GM19238 (cell line): Measurements from ENCODE around the gene UBE2J2.
"Not testable (repeated sequence)": the region's sequence is repeated elsewhere in the genome, so short reads cannot be mapped to it uniquely, and the experiment has no call there.

Experiments used
- DNase-seq: peaks from one replicate; pipeline ENCODE4 v3.0.0; 2011; ENCODE audit warnings: low spot score; ENCODE audit not compliant: insufficient read length

UBE2J2 gene

DNA sequence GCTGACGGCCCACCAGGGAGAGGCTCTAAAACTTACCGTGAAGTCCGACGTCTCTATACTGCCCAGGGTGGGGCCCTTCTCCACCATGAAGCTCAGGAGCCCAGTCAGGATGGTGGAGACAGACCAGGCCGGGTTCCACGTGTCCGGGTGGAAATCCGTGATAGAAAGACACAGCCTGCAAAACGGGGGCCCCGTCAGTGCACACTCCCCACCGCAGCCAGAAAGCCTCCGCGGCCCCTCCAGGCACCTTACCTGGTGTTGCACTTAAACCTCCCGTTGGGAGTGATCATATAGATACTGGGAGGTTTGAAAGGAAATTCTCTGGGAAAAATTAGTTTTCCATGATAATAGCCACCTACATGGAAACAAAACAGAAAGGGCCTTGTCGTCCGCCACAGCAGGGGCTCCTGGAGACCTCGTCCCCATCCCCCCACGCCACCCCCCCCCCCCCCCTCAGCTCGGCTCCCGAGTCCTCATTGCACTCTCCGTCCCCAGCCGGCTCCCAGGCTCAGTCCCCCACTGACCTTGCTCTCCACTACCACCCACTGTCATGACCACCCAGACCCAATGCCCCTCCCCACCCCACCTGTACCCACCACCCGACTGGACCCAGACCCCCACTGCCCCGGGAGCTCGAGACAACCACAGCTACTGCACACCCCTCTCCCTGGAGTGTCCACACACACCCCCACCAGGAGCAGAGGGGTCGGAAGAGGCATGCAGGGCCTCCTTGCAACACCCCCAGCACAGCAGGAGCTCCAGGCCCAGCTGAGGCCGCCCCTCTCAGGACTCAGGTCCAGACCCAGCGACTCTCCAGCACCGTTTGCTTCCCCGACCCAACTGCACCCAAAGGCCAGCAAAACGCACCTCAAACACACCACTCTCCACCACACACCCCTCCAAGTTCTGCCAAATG is 16.4 kb downstream of the UBE2J2 start:
- no peak for DNase-seq

DNA sequence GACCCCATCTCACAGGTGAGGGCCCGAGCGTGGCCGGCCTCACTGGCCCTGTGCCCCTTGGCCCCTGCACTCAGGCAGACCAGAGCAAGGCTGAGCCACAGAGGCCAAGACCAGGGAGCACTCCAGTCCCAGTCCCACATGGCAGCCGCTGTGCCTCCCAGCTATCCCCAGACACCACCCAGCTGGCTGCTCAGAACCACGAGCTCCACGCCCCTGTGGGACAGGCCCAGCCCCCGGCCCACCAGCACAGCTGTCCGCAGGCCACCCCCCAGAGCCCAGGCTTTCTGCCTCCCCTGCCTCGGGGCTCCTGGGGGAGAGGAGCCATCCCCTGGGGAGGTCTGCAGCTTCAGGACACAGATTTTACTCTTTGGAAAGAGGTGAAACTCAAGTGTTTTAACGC is 18.0 kb downstream of the UBE2J2 start:
- DNase-seq = no peak

DNA sequence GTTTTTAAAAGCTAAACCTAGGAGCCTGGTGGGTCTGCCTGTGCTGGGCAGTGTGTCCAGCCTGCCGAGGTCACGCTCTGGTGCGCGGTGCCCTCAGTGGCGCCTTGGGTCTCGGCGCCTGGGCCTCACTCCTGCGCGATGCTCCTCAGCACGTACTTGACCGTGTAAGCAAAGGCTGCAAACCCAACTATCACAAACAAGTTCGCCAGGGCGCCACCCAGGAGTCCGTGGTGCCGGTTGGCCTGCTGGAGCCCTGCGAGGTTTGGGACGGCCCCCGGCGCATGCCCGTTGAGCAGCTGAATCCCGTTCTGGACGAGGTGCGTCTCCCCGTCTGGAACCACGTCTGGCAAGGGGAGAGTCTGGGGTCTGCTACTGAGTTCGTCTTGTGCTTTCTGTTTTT is 18.6 kb downstream of the UBE2J2 start:
- no peak for DNase-seq

DNA sequence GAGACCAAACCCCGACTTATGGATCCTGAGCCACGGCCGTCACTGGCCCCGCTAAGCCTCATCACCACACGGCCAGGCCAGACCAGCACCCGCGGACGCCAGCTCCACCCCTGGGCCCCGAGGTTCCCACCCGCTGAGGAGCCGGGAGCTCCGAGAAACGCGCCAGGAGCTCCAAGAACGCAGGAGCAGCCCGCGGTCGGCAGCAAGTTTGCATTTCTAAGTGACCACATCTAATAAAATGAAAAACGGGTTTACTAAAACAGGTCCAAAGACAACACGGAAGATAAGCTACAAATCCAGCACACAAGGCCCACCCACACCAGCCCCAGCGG is 19.0 kb downstream of the UBE2J2 start:
- DNase-seq = no peak

DNA sequence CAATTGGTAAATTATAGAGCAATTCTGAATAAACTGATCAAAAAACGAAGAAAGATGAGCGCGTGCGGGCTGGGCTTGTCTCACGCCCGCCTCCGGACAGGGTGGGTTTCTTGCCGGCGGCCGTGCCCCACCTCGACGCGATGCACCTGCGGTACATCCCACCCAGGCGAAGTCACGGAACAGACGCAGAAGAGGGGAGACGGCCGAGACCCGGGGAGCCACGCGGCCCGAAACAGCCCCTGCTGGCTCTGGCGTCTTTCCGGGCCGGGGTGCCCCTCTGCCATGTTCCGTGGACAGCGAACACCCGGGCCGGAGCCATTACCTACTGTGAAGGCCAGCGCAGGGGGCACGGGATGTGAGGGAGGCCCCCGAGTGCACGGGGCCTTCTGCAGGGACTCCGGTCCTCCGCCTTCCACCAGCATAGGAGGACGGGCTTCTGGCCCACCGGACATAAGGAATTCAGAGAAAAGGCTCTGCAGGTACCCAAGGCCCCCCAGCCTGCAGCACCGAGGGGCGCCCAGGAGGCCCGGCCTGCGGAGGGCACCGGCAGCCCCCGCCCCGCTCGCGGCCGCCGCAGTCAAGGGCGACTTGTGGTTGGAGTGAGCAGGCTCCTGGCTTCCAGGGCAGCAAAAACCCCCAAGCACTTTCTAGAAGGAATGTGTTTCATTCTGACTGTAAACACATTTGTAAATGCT is 19.5 kb downstream of the UBE2J2 start:
- DNase-seq = no peak

DNA sequence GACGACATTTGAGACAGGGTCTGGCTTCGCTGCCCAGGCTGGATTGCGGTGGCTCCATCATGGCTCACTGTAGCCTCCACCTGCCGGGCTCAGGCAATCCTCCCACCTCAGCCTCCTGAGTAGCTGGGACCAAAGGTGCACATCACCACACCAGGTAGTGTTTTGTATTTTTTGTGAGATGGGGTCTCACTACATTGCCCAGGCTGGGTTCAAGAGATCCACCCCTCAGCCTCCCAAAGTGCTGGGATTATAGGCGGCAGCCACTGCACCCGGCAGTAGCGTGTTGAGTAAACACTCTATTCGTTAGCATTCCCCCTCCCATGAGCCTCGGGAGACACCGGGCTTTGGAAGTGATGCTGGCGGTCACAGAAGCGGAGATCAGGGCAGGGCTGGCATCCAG is 20.3 kb downstream of the UBE2J2 start:
- DNase-seq = no peak

DNA sequence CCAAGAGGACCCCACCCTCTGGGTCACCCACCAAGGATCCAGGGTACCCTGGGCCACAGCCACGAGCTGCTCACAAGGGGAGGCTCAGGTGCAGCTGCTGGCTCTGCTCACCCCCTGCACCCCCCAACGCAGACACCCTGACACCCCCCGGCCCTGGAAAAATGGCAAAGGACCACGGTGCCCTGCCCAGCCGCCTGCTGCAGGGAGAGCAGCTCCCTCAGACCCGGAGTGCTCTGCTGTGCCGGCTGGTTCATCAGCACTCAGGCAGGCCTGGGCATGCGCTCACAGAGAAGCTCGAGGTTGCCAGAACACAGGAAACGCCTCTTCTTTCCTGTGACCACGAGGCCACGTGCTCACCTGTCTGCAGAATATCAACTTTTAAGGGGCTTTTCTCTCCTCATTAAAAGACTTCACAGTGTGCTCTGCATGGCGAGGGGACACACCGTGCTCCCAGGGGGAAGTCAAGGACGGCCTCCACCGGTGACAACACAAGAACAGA is 22.8 kb downstream of the UBE2J2 start:
- DNase-seq = peak; percentile 71

DNA sequence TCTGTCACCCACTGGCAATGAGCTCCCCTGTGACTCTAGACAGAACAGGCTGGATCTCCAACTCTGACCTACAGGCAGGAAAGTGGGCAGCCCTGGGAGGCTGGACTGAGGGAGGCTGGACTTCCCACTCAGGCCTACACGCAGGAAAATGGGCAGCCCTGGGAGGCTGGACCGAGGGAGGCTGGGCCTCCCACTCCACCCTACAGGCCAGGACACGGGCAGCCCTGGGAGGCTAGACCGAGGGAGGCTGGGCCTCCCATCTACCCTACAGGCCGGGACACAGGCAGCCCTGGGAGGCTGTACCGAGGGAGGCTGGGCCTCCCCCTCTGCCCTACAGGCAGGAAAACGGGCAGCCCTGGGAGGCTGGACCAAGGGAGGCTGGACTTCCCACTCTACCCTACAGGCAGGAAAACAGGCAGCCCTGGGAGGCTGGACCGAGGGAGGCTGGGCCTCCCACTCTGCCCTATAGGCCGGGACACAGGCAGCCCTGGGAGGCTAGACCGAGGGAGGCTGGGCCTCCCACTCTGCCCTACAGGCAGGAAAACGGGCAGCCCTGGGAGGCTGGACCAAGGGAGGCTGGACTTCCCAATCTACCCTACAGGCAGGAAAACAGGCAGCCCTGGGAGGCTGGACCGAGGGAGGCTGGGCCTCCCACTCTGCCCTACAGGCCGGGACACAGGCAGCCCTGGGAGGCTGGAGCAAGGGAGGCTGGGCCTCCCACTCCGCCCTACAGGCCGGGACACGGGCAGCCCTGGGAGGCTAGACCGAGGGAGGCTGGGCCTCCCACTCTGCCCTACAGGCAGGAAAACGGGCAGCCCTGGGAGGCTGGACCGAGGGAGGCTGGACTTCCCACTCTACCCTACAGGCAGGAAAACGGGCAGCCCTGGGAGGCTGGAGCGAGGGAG is 25.4 kb downstream of the UBE2J2 start:
- not testable (repeated sequence) for DNase-seq

DNA sequence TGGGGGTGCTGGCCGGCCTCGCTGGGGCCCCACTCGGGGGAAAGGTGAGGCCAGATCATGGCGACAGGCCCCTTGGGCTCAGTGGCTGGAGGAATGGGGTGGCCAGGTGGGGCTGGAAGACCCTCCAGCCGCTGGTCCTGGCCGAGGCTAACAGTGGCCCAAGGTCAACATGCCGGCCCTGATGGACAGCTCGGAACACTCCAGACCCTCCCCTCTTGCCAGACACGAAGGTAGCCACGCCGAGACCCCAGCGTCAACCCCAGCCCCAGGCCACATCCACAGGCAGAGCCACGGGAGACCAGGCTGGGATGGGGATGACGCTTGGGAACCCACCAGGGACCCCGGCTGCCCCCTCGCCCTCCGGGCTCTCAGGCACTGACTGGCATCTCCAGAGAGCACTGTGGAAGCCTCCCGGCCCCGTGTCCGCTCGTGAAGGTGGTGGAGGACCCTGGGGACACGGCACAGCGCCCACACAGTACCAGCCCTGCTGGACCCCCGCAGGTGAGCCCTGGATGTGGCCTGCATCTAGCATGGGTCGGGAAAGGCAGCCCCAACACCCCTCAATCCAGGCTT is 26.2 kb downstream of the UBE2J2 start:
- DNase-seq = no peak

DNA sequence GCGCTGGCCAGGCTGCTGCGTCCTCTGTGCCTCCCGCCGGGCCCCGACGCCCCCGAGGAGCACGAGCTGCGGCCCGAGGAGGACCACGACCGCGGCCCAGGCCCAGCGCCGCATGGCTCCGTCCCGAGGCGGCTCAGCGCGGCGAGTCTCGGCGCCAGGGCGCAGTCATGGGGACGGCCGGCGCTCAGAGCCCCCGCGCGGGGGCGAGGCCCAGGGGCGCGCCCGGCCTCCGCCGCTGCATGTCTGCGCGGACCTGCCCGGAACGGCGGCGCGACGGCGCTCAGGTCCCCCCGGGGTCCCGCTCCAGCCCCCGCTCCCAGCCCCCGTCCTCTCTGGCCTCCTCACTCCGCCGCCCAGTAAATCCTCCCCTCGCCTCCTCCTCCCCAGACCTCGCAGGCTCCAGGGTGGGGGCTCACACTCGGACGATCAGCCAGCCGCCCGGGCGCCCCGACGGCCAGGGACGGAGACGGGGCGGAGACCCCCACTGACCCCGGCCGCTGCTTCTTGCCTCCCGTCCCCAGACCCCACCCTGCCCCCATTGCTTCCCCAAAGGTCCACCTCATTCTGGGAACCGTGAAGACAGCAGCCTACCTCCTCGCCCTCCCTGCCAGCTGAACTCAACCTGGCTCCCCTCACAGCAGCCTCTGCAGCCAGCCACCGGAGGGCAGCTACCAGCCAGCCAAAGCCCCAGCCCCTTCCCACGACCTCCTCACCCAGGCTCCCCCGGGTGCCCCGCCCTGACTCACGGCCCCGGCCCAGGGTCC is 26.9 kb downstream of the UBE2J2 start, which contains the start of gene C1QTNF12:
C1QTNF12 (minus strand) TSS at position 146 of the 764 bp plus-strand sequence; CDS start at position 114, 32 bp downstream.
- no peak for DNase-seq

DNA sequence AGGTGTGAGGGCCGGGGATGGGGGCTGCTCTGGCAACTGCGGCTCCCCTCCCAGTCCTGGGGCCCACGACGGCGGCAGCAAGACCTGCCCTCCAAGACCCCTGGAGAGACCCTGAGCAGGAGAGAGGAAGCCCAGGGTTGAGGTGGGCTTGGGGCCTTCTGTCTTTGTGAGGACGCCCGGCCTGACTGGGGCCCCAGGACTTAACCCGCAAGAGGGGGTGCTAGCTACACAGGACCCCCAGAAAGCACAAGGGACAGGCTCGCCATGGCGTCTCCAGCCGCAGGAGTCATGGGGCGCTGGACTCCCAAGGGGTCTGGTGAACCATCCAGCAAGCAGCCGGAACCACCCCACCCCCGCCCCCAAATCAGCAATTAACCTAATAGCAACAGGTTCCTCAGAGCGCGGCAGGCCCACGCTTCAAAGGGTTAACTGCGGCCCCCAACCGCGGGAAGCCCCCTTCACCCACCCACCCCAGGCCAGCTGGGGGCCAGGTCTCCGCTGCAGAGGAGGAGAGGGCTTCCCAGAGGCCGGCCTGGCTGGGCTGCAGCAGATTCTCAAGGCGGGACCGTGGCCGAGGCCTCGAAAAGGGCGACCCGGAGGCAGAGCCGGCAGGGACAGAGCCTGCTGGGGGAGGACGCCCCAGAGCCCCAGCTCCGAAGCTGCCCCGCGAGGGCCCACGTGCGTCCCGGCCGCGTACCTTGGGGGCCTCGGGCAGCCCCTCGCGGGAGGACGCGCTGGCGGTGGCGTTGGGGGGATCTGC is 27.7 kb downstream of the UBE2J2 start:
- DNase-seq = no peak

DNA sequence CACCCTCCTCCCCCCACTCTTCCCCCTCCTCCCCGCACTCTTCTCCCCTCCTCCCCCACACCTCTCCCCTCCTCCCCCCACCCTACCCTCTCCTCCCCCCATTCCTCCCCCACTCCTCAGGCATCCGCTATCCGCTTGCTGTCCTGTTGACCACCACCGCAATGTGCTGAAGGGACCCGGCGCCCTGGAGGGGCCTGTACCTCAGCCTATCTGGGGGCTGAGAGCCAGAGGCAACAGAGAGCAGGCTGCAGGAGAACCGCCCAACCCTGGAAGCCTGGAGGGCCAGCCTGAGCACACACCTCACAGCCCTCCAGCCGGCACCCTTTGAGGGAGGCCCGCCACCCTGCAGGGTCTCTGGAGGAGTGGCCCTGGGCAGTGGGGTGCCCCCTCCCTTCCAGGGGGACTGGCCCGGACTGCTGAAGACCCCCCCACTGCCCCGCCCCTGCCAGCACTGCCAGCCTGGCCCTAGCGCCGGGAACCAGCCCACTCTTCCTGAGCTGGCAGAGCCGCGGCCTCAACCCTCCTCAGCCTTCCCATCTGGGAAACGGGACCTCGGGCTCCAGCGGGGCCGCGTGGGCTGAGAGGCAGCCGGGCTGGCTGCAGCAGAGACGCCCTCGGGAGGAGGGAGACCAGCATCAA is 28.4 kb downstream of the UBE2J2 start:
- DNase-seq = no peak

DNA sequence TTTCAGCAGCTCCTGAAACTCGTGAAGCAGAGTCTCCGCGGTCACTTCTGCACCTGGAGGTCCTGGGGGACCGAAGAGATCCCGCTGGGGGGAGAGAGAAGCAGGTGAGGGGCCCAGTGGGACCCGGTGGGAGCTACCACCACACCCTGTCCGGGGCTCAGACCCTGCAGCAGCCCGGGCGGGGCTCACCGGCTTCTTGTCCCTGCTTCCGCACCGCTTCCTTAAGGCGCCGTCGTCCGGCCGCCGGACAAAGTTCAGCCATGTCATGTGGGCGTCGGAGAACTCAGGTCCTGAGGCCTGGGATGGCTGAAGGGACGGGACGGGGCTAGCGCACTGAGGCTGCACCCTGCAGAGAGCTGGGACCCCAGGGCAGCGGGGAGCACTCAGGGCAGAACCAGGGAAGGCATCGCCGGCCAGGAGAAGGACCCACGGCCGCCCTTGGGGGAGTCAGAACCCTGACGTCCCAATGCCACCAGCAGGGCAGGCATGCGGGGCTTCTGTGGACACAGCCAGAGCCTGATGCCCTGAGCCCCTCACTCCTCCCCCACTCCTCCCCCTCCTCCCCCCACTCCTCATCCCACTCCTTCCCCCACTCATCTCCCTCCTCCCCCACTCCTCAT is 29.4 kb downstream of the UBE2J2 start:
- no peak for DNase-seq

DNA sequence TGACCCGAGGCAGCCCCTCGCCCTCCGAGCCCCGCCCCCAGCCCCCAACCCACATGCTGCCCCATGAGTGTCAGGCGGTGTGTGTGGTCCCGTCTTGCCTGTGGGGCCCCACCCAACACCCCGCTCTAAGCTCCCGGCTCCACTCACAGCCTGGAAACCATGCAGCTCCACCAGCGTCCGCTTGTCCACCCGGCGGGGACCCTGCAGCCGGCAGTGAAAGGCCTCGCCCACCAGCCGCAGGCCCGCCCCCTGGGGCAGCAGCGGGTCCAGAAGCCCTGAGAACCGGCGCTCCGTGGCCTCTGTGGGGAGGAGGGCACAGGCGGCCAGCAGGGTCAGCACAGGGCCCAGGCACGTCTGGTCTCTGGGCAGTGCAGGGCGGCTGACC is 29.9 kb downstream of the UBE2J2 start:
- no peak for DNase-seq

DNA sequence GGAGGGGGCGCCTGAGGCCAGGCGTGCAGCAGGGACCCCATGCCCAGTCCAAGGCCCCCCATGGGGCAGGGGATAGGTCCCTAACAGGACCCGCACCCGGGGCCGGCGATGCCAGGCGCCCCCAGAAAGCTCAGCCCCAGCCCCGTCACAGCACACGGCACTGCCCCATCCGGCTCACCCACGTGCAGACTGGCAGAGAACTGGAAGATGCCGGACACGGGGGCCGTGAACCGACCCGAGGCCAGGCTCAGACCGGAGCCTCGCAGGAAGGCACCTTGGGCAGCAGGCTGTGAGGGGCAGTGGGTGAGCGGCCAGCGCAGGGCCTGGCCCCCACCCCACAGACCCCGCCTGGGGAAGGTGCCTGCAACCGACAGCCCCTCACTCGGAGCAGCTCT is 30.4 kb downstream of the UBE2J2 start:
- DNase-seq = no peak

DNA sequence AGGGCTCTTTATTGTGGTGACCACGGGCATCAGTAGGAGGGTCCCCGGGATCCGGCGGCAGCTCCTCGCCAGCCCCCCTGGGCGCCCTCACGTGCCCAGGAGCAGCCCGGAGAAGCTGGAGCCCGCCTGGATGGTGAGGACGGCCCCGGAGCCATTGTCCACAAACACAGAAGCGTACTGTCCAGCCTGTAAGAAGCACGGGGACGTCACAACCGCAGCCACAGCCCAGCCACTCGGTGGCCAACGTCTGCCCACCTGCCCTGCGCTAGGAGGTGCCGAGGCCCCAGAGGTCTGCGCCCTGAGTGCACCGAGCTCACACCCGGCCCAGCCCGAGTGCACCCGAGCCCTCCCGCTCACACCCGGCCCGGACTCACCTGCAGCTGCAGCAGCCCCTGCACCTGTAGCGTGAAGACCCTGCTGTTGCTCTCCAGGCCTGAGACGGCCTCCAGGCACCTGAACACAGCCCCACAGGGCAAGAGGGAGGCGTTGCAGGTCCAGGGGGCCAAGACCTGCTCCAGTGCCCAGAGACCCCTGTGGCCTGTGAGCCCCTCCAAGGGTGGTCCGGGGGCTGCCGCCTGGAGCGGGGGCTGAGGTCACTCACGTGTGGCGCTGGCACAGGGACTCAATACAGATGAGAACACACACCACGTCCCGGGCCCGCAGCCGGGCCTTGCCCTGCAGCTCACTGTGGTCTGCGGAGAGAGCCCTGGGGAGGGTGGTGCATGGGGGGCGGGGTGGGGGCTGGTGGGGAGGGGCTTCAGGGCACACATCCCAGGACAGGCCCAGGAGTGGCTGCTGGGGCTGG is 31.0 kb downstream of the UBE2J2 start:
- DNase-seq = no peak

DNA sequence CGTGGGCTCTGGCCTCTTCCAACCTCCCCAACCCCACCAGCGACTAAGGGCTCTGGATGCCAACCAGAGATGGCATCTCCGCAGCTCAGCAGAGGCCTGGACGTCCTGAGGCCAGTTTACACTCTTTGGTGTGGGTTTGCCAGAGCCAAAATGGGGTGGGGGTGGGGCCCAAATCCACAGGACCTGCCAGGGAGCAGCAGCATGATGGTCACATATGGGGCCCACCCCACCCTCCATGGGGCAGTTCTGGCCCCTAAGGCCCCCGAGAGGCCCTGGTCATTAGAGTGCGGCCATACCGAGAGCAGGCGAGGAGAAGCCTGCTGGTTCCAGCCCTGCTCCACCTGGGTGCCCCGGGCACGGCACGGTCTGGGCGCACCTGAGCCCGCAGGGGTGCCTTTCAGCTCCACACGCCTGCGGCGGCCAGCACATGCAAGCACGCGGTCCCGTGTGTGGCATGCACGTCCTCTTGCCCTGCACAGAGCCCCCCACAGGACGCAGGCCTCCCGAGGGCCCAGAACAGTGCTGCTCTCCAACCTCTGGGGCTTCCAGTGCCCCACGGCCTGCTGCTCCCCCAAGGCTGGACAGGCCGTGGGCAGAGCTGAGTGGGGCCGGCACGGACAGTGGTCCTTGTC is 31.9 kb downstream of the UBE2J2 start:
- no peak for DNase-seq
